MM.1S (cell line): ENCODE data around the gene FAAP100.

Source experiments
- DNase-seq: peaks from one replicate; pipeline ENCODE4 v3.0.0-alpha.2; 2015
- H2AFZ ChIP-seq: fragments of 300-600 bp; sonication (generic); 2 replicates; pipeline ENCODE4 v1.6.0; 2016; ENCODE audit warnings: antibody characterized with exemption, low read length
- H3F3A ChIP-seq: fragments of 300-600 bp; sonication (generic); 2 replicates; pipeline ENCODE4 v1.6.1; 2016; ENCODE audit warnings: mild to moderate bottlenecking, antibody characterized with exemption, low read length, moderate library complexity, mixed read lengths; ENCODE audit not compliant: insufficient read depth
- H3K27ac ChIP-seq: fragments of 300-600 bp; sonication (generic); 2 replicates; pipeline ENCODE4 v1.5.1; 2016; ENCODE audit warnings: mild to moderate bottlenecking, low read length
- H3K27me3 ChIP-seq: fragments of 300-600 bp; sonication (generic); replicated peaks from 2 replicates; pipeline ENCODE4 v1.6.0; 2016; ENCODE audit warnings: low read length; ENCODE audit not compliant: insufficient read depth
- H3K36me3 ChIP-seq: fragments of 300-600 bp; sonication (generic); replicated peaks from 2 replicates; pipeline ENCODE4 v1.6.1; 2016; ENCODE audit warnings: mild to moderate bottlenecking, low read length, mixed read lengths; ENCODE audit not compliant: insufficient read depth
- H3K4me1 ChIP-seq: fragments of 300-600 bp; sonication (generic); 2 replicates; pipeline ENCODE4 v1.6.1; 2016; ENCODE audit warnings: low read length, mixed read lengths
- H3K4me2 ChIP-seq: fragments of 300-600 bp; sonication (generic); 2 replicates; pipeline ENCODE4 v1.6.0; 2016; ENCODE audit warnings: low read depth, low read length
- H3K4me3 ChIP-seq: fragments of 300-600 bp; sonication (generic); 2 replicates; pipeline ENCODE4 v1.5.1; 2016; ENCODE audit warnings: low read length, mixed read lengths
- H3K79me2 ChIP-seq: fragments of 300-600 bp; sonication (generic); 2 replicates; pipeline ENCODE4 v1.6.1; 2016; ENCODE audit warnings: mixed run types, low read length, mixed read lengths
- H3K9ac ChIP-seq: fragments of 300-600 bp; sonication (generic); 2 replicates; pipeline ENCODE4 v1.6.1; 2016; ENCODE audit warnings: low read length, mixed read lengths
- H3K9me2 ChIP-seq: fragments of 300-600 bp; sonication (generic); replicated peaks from 2 replicates; pipeline ENCODE4 v1.6.1; 2016; ENCODE audit warnings: mild to moderate bottlenecking, low read length, mixed read lengths; ENCODE audit not compliant: insufficient read depth
- H3K9me3 ChIP-seq: fragments of 300-600 bp; sonication (generic); replicated peaks from 2 replicates; pipeline ENCODE4 v1.6.1; 2016; ENCODE audit warnings: mild to moderate bottlenecking, low read length, mixed read lengths; ENCODE audit not compliant: insufficient read depth
- H4K20me1 ChIP-seq: fragments of 300-600 bp; sonication (generic); 2 replicates; pipeline ENCODE4 v1.6.1; 2016; ENCODE audit warnings: mild to moderate bottlenecking, low read length, moderate library complexity, mixed read lengths; ENCODE audit not compliant: insufficient read depth
- EZH2 ChIP-seq: fragments of 300-600 bp; sonication (generic); optimal IDR thresholded peaks from 2 replicates; pipeline ENCODE3; 2017; ENCODE audit warnings: low read depth, mild to moderate bottlenecking, antibody characterized with exemption, low read length, mixed read lengths
- EZH2phosphoT487 ChIP-seq: fragments of 300-600 bp; sonication (generic); IDR thresholded peaks from 2 replicates; pipeline ENCODE4 v1.6.1; 2018; ENCODE audit warnings: antibody characterized with exemption, low read length
- TF ChIP-seq, protein P1 (sequence below): fragments of 300-600 bp; sonication (generic); IDR thresholded peaks from 2 replicates; pipeline ENCODE4 v1.5.1; 2016; ENCODE audit warnings: antibody characterized with exemption, low read length, mixed read lengths

The FAAP100 gene

DNA sequence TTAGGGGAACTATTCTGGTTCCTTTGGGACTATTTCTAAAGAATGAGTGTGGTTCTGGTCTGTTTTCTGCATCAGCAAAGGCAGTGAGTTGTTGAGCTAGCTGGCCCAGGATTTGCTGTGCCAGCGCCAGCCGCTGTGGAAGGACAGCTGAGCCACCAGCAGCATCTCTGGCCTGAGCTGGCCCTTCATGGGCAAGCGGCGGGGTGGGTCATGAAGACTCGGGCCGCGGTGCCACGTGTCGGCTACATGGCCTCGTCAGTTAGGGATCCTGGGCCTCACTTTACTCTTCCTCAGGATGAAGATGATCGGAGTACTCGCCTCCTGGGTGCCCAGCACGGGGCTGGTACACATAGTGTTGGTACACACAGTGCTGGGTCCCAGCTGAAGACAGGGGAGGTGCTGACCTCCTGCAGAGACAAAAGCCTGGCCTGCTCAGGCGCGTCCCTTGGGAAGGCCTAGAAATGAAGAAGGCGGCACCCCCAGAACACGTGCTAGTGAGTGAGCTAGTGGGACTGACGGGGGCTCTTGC is 17.9 kb upstream of the FAAP100 start:
- Histone ChIP-seq H3K4me3 (no peak overlapping the region), H4K20me1 (no peaks in the 10 kb centered on the region), H3K36me3 (peaks cover 5% of the 10 kb centered on the region), H3K9me2 (no peaks in the 10 kb centered on the region), H3K27me3 (no peaks in the 10 kb centered on the region), H3K9ac (no peak overlapping the region), H3K4me1 (no peaks in the 10 kb centered on the region), H3F3A (no peaks in the 10 kb centered on the region), H3K27ac (no peak overlapping the region), H2AFZ (no peak overlapping the region), H3K4me2 (no peak overlapping the region), H3K79me2 (peaks cover 13% of the 10 kb centered on the region; the same call in 1 of the 2 replicates), H3K9me3 (no peaks in the 10 kb centered on the region)
- no peak for DNase-seq
- TF ChIP-seq EZH2 (no peak), EZH2phosphoT487 (no peak)
- TF ChIP-seq, protein P1, sequence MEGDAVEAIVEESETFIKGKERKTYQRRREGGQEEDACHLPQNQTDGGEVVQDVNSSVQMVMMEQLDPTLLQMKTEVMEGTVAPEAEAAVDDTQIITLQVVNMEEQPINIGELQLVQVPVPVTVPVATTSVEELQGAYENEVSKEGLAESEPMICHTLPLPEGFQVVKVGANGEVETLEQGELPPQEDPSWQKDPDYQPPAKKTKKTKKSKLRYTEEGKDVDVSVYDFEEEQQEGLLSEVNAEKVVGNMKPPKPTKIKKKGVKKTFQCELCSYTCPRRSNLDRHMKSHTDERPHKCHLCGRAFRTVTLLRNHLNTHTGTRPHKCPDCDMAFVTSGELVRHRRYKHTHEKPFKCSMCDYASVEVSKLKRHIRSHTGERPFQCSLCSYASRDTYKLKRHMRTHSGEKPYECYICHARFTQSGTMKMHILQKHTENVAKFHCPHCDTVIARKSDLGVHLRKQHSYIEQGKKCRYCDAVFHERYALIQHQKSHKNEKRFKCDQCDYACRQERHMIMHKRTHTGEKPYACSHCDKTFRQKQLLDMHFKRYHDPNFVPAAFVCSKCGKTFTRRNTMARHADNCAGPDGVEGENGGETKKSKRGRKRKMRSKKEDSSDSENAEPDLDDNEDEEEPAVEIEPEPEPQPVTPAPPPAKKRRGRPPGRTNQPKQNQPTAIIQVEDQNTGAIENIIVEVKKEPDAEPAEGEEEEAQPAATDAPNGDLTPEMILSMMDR = no peak

GRCh38 chr17:81568416-81568815 is 16.3 kb upstream of the FAAP100 start:
- H3K27me3 ChIP-seq = no peaks in the 10 kb centered on the region
- no peak overlapping the region for H3K4me3 ChIP-seq
- H3F3A ChIP-seq = no peaks in the 10 kb centered on the region
- no peak overlapping the region for H3K4me2 ChIP-seq
- H3K36me3 ChIP-seq = peaks cover 5% of the 10 kb centered on the region
- no peaks in the 10 kb centered on the region for H3K9me2 ChIP-seq
- TF ChIP-seq EZH2phosphoT487 = no peak
- TF ChIP-seq EZH2 = no peak
- TF ChIP-seq, protein P1 = no peak
- H3K9me3 ChIP-seq = no peaks in the 10 kb centered on the region
- peaks cover 6% of the 10 kb centered on the region; the same call in 1 of the 2 replicates for H3K79me2 ChIP-seq
- DNase-seq = no peak
- no peak overlapping the region for H3K27ac ChIP-seq
- H4K20me1 ChIP-seq = no peaks in the 10 kb centered on the region
- H3K9ac ChIP-seq = no peak overlapping the region
- no peaks in the 10 kb centered on the region for H3K4me1 ChIP-seq
- H2AFZ ChIP-seq = no peak overlapping the region

DNA sequence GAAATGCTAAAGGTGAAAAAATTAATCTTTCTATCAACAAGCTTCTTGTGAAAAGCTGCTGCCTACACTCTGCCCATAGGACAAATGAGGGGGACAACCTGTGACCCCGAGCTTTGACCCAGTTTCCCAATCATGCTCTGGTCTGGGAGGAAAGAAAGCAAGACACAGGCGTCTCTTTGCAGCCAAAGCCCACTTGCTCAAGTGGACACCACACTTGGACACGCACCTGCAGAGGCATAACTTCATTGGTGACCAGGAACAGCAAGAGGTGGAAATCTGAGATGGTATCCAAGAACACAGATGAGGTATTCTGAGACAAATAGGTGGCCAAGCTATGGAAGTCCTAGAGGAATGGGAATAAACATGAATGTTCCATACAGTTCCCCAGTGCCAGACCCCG is 15.0 kb upstream of the FAAP100 start:
- H3F3A ChIP-seq = no peaks in the 10 kb centered on the region
- H3K4me3 ChIP-seq = no peak overlapping the region
- 0 out of 2 replicates have a peak, but pooled peaks cover 3% of the 10 kb centered on the region for H3K79me2 ChIP-seq
- H3K4me1 ChIP-seq = no peaks in the 10 kb centered on the region
- H3K9ac ChIP-seq = no peak overlapping the region
- H3K36me3 ChIP-seq = peaks cover 5% of the 10 kb centered on the region
- H3K27me3 ChIP-seq = no peaks in the 10 kb centered on the region
- TF ChIP-seq EZH2 (no peak), EZH2phosphoT487 (no peak)
- TF ChIP-seq, protein P1 = no peak
- no peak overlapping the region for H3K27ac ChIP-seq
- H2AFZ ChIP-seq = no peak overlapping the region
- no peaks in the 10 kb centered on the region for H3K9me3 ChIP-seq
- H3K9me2 ChIP-seq = no peaks in the 10 kb centered on the region
- H3K4me2 ChIP-seq = no peak overlapping the region
- no peak for DNase-seq
- no peaks in the 10 kb centered on the region for H4K20me1 ChIP-seq
